Left ventricle myocardium inferior (tissue), 1 donor: ENCODE measurements around the gene KCTD14. TPM values are rescaled to one million over a fixed set of nuclear protein-coding genes. Genes with fewer than 3 reads are reported as not detected.
A peak's percentile ranks its signal among the peaks of the same experiment; 100 is the strongest.

Experiments used
- DNase-seq: peaks from one replicate; pipeline ENCODE4 v3.0.0-alpha.2; 2020
- H3K27ac ChIP-seq: fragments of 200-600 bp; replicated peaks from 2 replicates; pipeline ENCODE4 v1.8.0; 2021
- H3K27me3 ChIP-seq: fragments of 200-600 bp; 2 replicates; pipeline ENCODE4 v1.8.0; 2021; ENCODE audit warnings: low read depth
- H3K36me3 ChIP-seq: fragments of 200-600 bp; 2 replicates; pipeline ENCODE4 v1.8.0; 2021
- H3K4me1 ChIP-seq: fragments of 200-600 bp; 2 replicates; pipeline ENCODE4 v1.8.0; 2021
- H3K4me3 ChIP-seq: fragments of 200-600 bp; 2 replicates; pipeline ENCODE4 v1.8.0; 2021; ENCODE audit warnings: mild to moderate bottlenecking, moderate library complexity
- H3K9me3 ChIP-seq: fragments of 200-600 bp; replicated peaks from 2 replicates; pipeline ENCODE4 v1.8.0; 2021
- CTCF ChIP-seq: fragments of 200-600 bp; IDR thresholded peaks from 2 replicates; pipeline ENCODE4 v1.8.0; 2021; ENCODE audit warnings: antibody characterized with exemption, mild to moderate bottlenecking, borderline replicate concordance
- intact Hi-C: fragments of 100-400 bp; cut with micrococcal nuclease; formaldehyde crosslinking; loops from one replicate; pipeline ENCODE4 v1.11.0; 2022
- long read RNA-seq: library from polyadenylated mRNA; unstranded; transcript quantifications from one replicate; pipeline ENCODE4 v2.0.0, GENCODE V29; 2021
- total RNA-seq: library from RNA; stranded (reverse); fragmentation: NEBNext Ultra II Directional; extraction: Animal tissue kit (Norgen Biotek cat#: 25700); gene quantifications from one replicate; pipeline ENCODE4 v1.2.1, GENCODE V29; 2021
- donor health status: DM: no; HTN: yes; CAD: no; lungs with severe emphysema.

KCTD14 gene
- 0.16 TPM for total RNA-seq
- long read RNA-seq, partial matches to known transcripts, result 0 of 2 reads
- long read RNA-seq, other reads (novel, unspliced or antisense), result 0 of 2 reads

GRCh38 chr11:78022397-78023396, at the start of gene KCTD14:
Gene KCTD14 (minus strand): TSS chr11:78023276. CDS start chr11:78023249, 27 bp downstream.
- Histone ChIP-seq H3K27ac (no peak within 1 kb of the TSS), H3K27me3 (peaks cover 17% of the 10 kb centered on the region), H3K9me3 (no peaks in the 10 kb centered on the region), H3K4me3 (peak within 1 kb of the TSS; percentile 62), H3K4me1 (peaks cover 8% of the 10 kb centered on the region), H3K36me3 (no peaks in the 10 kb centered on the region)
- intact Hi-C loops, result no loop called here
- TF ChIP-seq CTCF, result no peak
- DNase-seq, result no peak

GRCh38 chr11:78072455-78072854, 49.4 kb upstream of the KCTD14 start:
- Histone ChIP-seq H3K4me3 (no peak overlapping the region), H3K27ac (no peak overlapping the region), H3K4me1 (peaks cover 72% of the 10 kb centered on the region), H3K27me3 (no peaks in the 10 kb centered on the region), H3K9me3 (no peaks in the 10 kb centered on the region), H3K36me3 (peaks cover 32% of the 10 kb centered on the region)
- no peak for DNase-seq
- intact Hi-C loops, result no loop called here
- TF ChIP-seq CTCF, result no peak

- Histone ChIP-seq H3K27me3 (no peaks in the 10 kb centered on the region), H3K27ac (no peak overlapping the region), H3K36me3 (peaks cover 37% of the 10 kb centered on the region), H3K9me3 (no peaks in the 10 kb centered on the region), H3K4me1 (peaks cover 65% of the 10 kb centered on the region), H3K4me3 (no peak overlapping the region)
- TF ChIP-seq CTCF, result no peak
- intact Hi-C loops, result no loop called here
- no peak for DNase-seq
Observed at GRCh38 chr11:78071717-78072116, 48.6 kb upstream of the KCTD14 start.

GRCh38 chr11:78070621-78071020, 47.5 kb upstream of the KCTD14 start:
- no peaks in the 10 kb centered on the region for H3K9me3 ChIP-seq
- intact Hi-C loops, result no loop called here
- DNase-seq, result no peak
- H3K4me3 ChIP-seq, result no peak overlapping the region
- H3K36me3 ChIP-seq, result peaks cover 37% of the 10 kb centered on the region
- no peak overlapping the region for H3K27ac ChIP-seq
- peaks cover 54% of the 10 kb centered on the region for H3K4me1 ChIP-seq
- H3K27me3 ChIP-seq, result no peaks in the 10 kb centered on the region
- no peak for TF ChIP-seq CTCF

- TF ChIP-seq CTCF, result no peak
- H3K36me3 ChIP-seq, result peaks cover 37% of the 10 kb centered on the region
- peaks cover 51% of the 10 kb centered on the region for H3K4me1 ChIP-seq
- H3K27ac ChIP-seq, result peak overlapping the region; percentile 49
- H3K27me3 ChIP-seq, result no peaks in the 10 kb centered on the region
- intact Hi-C loops, result no loop called here
- no peaks in the 10 kb centered on the region for H3K9me3 ChIP-seq
- no peak for DNase-seq
- H3K4me3 ChIP-seq, result no peak overlapping the region
Observed at GRCh38 chr11:78069465-78069864, 46.4 kb upstream of the KCTD14 start.
